Hepatocyte (in vitro differentiated cells): Measurements from ENCODE around the gene DMD.

Experiments used
- EZH2 ChIP-seq: fragments of 200-600 bp; sonication (generic); IDR thresholded peaks from 2 replicates; pipeline ENCODE4 v1.6.1; 2016; ENCODE audit warnings: antibody characterized with exemption, mild to moderate bottlenecking, borderline replicate concordance
- TF ChIP-seq, protein P1 (sequence below): fragments of 200-600 bp; sonication (generic); IDR thresholded peaks from 2 replicates; pipeline ENCODE4 v1.5.1; 2016; ENCODE audit warnings: antibody characterized with exemption, mild to moderate bottlenecking; ENCODE audit not compliant: poor library complexity

DNA sequence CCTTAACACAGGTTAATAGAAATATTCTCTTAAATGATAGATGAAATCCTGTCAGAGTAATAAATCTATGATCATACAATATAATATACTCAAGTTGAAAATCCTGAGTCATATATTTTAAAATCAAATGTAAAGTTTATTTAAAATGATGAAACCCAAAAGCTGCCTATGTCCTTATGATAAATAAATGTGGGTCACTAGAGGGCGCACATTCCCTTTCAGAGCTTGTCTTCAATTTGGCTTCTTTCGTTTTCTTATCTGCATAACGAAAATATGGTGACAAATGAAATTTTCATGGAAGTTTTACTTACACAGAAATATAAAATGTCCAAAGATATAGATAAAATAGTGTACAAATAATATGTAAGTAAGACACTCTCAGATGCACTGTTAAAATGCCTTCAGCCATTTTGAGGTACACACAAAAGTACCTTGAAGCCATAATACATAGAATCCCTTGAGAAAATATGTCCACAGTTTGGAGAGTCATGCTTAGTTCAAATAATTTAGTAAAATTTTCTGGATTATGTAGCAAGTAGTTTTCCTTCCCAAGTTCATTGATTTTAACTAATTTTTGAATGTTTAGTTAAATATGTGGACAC lies 680.4 kb downstream of the DMD start:
- TF ChIP-seq, protein P1, sequence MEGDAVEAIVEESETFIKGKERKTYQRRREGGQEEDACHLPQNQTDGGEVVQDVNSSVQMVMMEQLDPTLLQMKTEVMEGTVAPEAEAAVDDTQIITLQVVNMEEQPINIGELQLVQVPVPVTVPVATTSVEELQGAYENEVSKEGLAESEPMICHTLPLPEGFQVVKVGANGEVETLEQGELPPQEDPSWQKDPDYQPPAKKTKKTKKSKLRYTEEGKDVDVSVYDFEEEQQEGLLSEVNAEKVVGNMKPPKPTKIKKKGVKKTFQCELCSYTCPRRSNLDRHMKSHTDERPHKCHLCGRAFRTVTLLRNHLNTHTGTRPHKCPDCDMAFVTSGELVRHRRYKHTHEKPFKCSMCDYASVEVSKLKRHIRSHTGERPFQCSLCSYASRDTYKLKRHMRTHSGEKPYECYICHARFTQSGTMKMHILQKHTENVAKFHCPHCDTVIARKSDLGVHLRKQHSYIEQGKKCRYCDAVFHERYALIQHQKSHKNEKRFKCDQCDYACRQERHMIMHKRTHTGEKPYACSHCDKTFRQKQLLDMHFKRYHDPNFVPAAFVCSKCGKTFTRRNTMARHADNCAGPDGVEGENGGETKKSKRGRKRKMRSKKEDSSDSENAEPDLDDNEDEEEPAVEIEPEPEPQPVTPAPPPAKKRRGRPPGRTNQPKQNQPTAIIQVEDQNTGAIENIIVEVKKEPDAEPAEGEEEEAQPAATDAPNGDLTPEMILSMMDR, result peak; percentile 86
- TF ChIP-seq EZH2, result no peak
